G401.6 (cell line): ENCODE measurements around the gene LRIG1.

Experiments used
- FAIRE-seq: peaks from 2 replicates; lab custom pipeline; 2012; peaks lifted over from hg19 to GRCh38; lab: Jason Lieb, UNC

Gene LRIG1

GRCh38 chr3:66500576-66501482, at the start of gene LRIG1:
TSS of gene LRIG1 (minus strand) at chr3:66501022. CDS start at chr3:66500407, 615 bp downstream.
- peak; percentile 82 for FAIRE-seq

- FAIRE-seq, result no peak
These were observed 44.0 kb upstream of the LRIG1 start for GRCh38 chr3:66544619-66545429.

- FAIRE-seq, result no peak
These were observed 41.3 kb upstream of the LRIG1 start for GRCh38 chr3:66542153-66542552.

- no peak for FAIRE-seq
These were observed 38.7 kb upstream of the LRIG1 start for GRCh38 chr3:66539466-66539989.

GRCh38 chr3:66538390-66538789, 37.6 kb upstream of the LRIG1 start:
- no peak for FAIRE-seq

- no peak for FAIRE-seq
These were observed 36.9 kb upstream of the LRIG1 start for GRCh38 chr3:66537735-66538134.

- no peak for FAIRE-seq
These were observed 36.0 kb upstream of the LRIG1 start for GRCh38 chr3:66536791-66537190.

- no peak for FAIRE-seq
These were observed 33.6 kb upstream of the LRIG1 start for GRCh38 chr3:66534304-66534845.

GRCh38 chr3:66532613-66533012, 31.8 kb upstream of the LRIG1 start:
- no peak for FAIRE-seq

GRCh38 chr3:66532160-66532587, 31.4 kb upstream of the LRIG1 start:
- no peak for FAIRE-seq

- no peak for FAIRE-seq
These were observed 30.4 kb upstream of the LRIG1 start for GRCh38 chr3:66531256-66531655.

- FAIRE-seq, result no peak
These were observed 26.4 kb upstream of the LRIG1 start for GRCh38 chr3:66527246-66527645.

GRCh38 chr3:66525771-66526170, 24.9 kb upstream of the LRIG1 start:
- FAIRE-seq, result no peak

GRCh38 chr3:66520724-66521123, 19.9 kb upstream of the LRIG1 start:
- no peak for FAIRE-seq

- FAIRE-seq, result no peak
These were observed 17.8 kb upstream of the LRIG1 start for GRCh38 chr3:66518644-66519043.

- FAIRE-seq, result no peak
These were observed 17.3 kb upstream of the LRIG1 start for GRCh38 chr3:66518126-66518525.

- FAIRE-seq, result no peak
These were observed 16.4 kb upstream of the LRIG1 start for GRCh38 chr3:66517241-66517640.

- FAIRE-seq, result no peak
These were observed 7.6 kb upstream of the LRIG1 start for GRCh38 chr3:66508461-66508860.

- FAIRE-seq, result no peak
These were observed 6.8 kb upstream of the LRIG1 start for GRCh38 chr3:66507423-66508260.

GRCh38 chr3:66506154-66506553, 5.3 kb upstream of the LRIG1 start:
- FAIRE-seq, result no peak

GRCh38 chr3:66504850-66505641, 4.2 kb upstream of the LRIG1 start:
- FAIRE-seq, result no peak
